Upper lobe of left lung (tissue), 4 donors: ENCODE measurements around the gene IER3.

Experiments
- EP300 ChIP-seq, 4 donors: sonication (generic); formaldehyde crosslinking; IDR thresholded peaks; one replicate each; pipeline ENCODE4 v1.5.1; 2017; ENCODE audit warnings: antibody characterized with exemption in 4 of 4, control low read depth in 2 of 4
- POLR2A ChIP-seq, 4 donors: fragments of 450-650 bp; IDR thresholded peaks; one replicate each; pipeline ENCODE4 v1.5.1; 2016 to 2017; ENCODE audit warnings: antibody characterized with exemption in 4 of 4, mild to moderate bottlenecking in 2 of 4
- TF ChIP-seq, protein P1 (sequence below), 6 experiments: fragments of 450-650 bp in 4 of 6; fragments of 200-600 bp in 2 of 6; sonication (generic) in 2 of 6; IDR thresholded peaks; one replicate each; pipeline ENCODE4 v1.5.1; 2016 to 2019; ENCODE audit warnings: antibody characterized with exemption in 6 of 6

DNA sequence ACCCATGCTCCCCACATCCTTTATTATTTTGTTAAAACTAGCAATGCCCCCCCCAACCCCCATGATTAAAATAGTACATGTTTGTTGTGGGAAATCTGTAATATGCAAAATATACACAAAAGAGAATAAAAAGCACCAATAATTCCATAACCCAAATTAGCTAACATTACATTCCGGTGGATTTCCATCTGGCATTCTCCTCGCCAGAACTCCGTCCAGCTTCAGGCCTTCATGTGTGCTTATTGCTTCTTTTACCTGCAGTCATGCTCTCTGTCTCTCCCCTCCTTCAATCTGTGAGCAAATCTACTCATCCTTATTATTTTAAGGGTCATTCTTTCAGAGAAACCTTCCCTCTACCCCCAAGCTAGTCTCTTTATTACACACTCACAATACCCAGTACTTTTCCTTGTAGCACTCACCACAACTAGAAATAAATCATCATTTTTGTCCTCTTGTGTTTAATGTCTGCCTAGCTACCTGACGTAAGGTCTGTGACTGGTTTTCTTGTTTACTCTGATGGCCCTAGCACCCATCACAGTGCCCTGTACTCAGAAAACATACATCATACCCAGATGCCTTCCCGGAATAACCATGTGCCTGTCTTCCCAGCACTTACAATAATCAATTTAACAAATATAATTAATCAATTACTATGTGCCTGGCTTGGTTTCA is 25.6 kb upstream of the IER3 start:
- no peak for TF ChIP-seq POLR2A (IDR thresholded peaks at IDR 0.05)
- TF ChIP-seq, protein P1, sequence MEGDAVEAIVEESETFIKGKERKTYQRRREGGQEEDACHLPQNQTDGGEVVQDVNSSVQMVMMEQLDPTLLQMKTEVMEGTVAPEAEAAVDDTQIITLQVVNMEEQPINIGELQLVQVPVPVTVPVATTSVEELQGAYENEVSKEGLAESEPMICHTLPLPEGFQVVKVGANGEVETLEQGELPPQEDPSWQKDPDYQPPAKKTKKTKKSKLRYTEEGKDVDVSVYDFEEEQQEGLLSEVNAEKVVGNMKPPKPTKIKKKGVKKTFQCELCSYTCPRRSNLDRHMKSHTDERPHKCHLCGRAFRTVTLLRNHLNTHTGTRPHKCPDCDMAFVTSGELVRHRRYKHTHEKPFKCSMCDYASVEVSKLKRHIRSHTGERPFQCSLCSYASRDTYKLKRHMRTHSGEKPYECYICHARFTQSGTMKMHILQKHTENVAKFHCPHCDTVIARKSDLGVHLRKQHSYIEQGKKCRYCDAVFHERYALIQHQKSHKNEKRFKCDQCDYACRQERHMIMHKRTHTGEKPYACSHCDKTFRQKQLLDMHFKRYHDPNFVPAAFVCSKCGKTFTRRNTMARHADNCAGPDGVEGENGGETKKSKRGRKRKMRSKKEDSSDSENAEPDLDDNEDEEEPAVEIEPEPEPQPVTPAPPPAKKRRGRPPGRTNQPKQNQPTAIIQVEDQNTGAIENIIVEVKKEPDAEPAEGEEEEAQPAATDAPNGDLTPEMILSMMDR (IDR thresholded peaks at IDR 0.05) = no peak
- no peak for TF ChIP-seq EP300 (IDR thresholded peaks at IDR 0.05)
